Measurements from ENCODE around the gene ISYNA1. TPM values are rescaled to one million over a fixed set of nuclear protein-coding genes. Genes with fewer than 3 reads are reported as not detected.

The ISYNA1 gene
- total and polyA plus RNA-seq, 2 of the 4 experiments (the other 2 are of a cell fraction) = 3.4 to 24.7 TPM

Small RNA genes within 50 kb of the gene (microRNA-seq; reads per million reads assigned to microRNA genes)
- 0.73 to 2.1 reads per million in 2 experiments for gene MIR3189 (ENCODE audit: insufficient read depth in 1 of 2, insufficient read length in 1 of 2, unreplicated experiment in 1 of 2)

Small RNA genes within 50 kb of the gene (small RNA-seq; reads per million reads assigned to genes)
- gene MIR3189 = 0 to 0.76 (median 0) reads per million in 5 experiments

Other genes starting within 250 kb of the ISYNA1 start
- gene MPV17L2, start 244.9 kb downstream of the ISYNA1 start, total RNA-seq (2012; rRNA removed) = 7.2 TPM in 2 replicates
- 19.5 and 22.5 TPM in 2 replicates for gene MPV17L2, start 244.9 kb downstream of the ISYNA1 start, polyA plus RNA-seq (2012; rRNA removed)
- gene RAB3A, start 234.1 kb downstream of the ISYNA1 start, total RNA-seq (2012; rRNA removed) = 2.8 and 3.0 TPM in 2 replicates
- gene RAB3A, start 234.1 kb downstream of the ISYNA1 start, polyA plus RNA-seq (2012; rRNA removed) = 13.4 and 13.6 TPM in 2 replicates
- gene PDE4C, start 211.7 kb downstream of the ISYNA1 start, total RNA-seq (2012; rRNA removed) = 0.18 TPM in 1 of 2 replicates, not detected in the other
- gene PDE4C, start 211.7 kb downstream of the ISYNA1 start, polyA plus RNA-seq (2012; rRNA removed) = 0.22 and 0.24 TPM in 2 replicates
- 0.18 and 0.28 TPM in 2 replicates for gene IQCN, start 163.7 kb downstream of the ISYNA1 start, total RNA-seq (2012; rRNA removed)
- 0.60 and 0.67 TPM in 2 replicates for gene IQCN, start 163.7 kb downstream of the ISYNA1 start, polyA plus RNA-seq (2012; rRNA removed)
- gene JUND, start 156.5 kb downstream of the ISYNA1 start, total RNA-seq (2012; rRNA removed) = 14.2 and 22.8 TPM in 2 replicates
- gene JUND, start 156.5 kb downstream of the ISYNA1 start, polyA plus RNA-seq (2012; rRNA removed) = 77.2 and 101 TPM in 2 replicates
- 44.8 and 88.0 TPM in 2 replicates for gene LSM4, start 115.1 kb downstream of the ISYNA1 start, total RNA-seq (2012; rRNA removed)
- 118 and 157 TPM in 2 replicates for gene LSM4, start 115.1 kb downstream of the ISYNA1 start, polyA plus RNA-seq (2012; rRNA removed)
- 11.1 and 14.3 TPM in 2 replicates for gene PGPEP1, start 97.5 kb downstream of the ISYNA1 start, total RNA-seq (2012; rRNA removed)
- 11.8 and 13.3 TPM in 2 replicates for gene PGPEP1, start 97.5 kb downstream of the ISYNA1 start, polyA plus RNA-seq (2012; rRNA removed)
- gene GDF15, start 52.0 kb downstream of the ISYNA1 start, total RNA-seq (2012; rRNA removed) = 5.6 and 10.3 TPM in 2 replicates
- 43.5 and 49.8 TPM in 2 replicates for gene GDF15, start 52.0 kb downstream of the ISYNA1 start, polyA plus RNA-seq (2012; rRNA removed)
- gene LRRC25, start 40.5 kb downstream of the ISYNA1 start, total RNA-seq (2012; rRNA removed) = not detected in 2 replicates
- gene LRRC25, start 40.5 kb downstream of the ISYNA1 start, polyA plus RNA-seq (2012; rRNA removed) = 0.03 TPM in 1 of 2 replicates, not detected in the other
- gene SSBP4, start 18.7 kb downstream of the ISYNA1 start, total RNA-seq (2012; rRNA removed) = 13.3 and 14.9 TPM in 2 replicates
- 39.7 and 48.1 TPM in 2 replicates for gene SSBP4, start 18.7 kb downstream of the ISYNA1 start, polyA plus RNA-seq (2012; rRNA removed)
- gene ELL, start 83.9 kb upstream of the ISYNA1 start, total RNA-seq (2012; rRNA removed) = 6.3 and 6.7 TPM in 2 replicates
- 13.1 and 15.0 TPM in 2 replicates for gene ELL, start 83.9 kb upstream of the ISYNA1 start, polyA plus RNA-seq (2012; rRNA removed)
- gene FKBP8, start 105.4 kb upstream of the ISYNA1 start, total RNA-seq (2012; rRNA removed) = 134 and 153 TPM in 2 replicates
- gene FKBP8, start 105.4 kb upstream of the ISYNA1 start, polyA plus RNA-seq (2012; rRNA removed) = 289 and 312 TPM in 2 replicates
- gene KXD1, start 119.7 kb upstream of the ISYNA1 start, total RNA-seq (2012; rRNA removed) = 66.7 and 89.2 TPM in 2 replicates
- gene KXD1, start 119.7 kb upstream of the ISYNA1 start, polyA plus RNA-seq (2012; rRNA removed) = 196 and 253 TPM in 2 replicates
- 1,030 and 1,144 TPM in 2 replicates for gene UBA52, start 133.7 kb upstream of the ISYNA1 start, total RNA-seq (2012; rRNA removed)
- gene UBA52, start 133.7 kb upstream of the ISYNA1 start, polyA plus RNA-seq (2012; rRNA removed) = 2,778 and 3,008 TPM in 2 replicates
- gene REX1BD, start 150.7 kb upstream of the ISYNA1 start, total RNA-seq (2012; rRNA removed) = 14.2 and 19.2 TPM in 2 replicates
- 44.6 and 68.7 TPM in 2 replicates for gene REX1BD, start 150.7 kb upstream of the ISYNA1 start, polyA plus RNA-seq (2012; rRNA removed)
- 0.18 and 0.28 TPM in 2 replicates for gene CRLF1, start 168.7 kb upstream of the ISYNA1 start, total RNA-seq (2012; rRNA removed)
- gene CRLF1, start 168.7 kb upstream of the ISYNA1 start, polyA plus RNA-seq (2012; rRNA removed) = 3.0 and 3.1 TPM in 2 replicates
- under 0.01 and 0.28 TPM in 2 replicates for gene TMEM59L, start 174.7 kb upstream of the ISYNA1 start, total RNA-seq (2012; rRNA removed)
- 5.9 and 6.1 TPM in 2 replicates for gene TMEM59L, start 174.7 kb upstream of the ISYNA1 start, polyA plus RNA-seq (2012; rRNA removed)
- gene KLHL26, start 198.9 kb upstream of the ISYNA1 start, total RNA-seq (2012; rRNA removed) = 0.28 and 2.2 TPM in 2 replicates
- gene KLHL26, start 198.9 kb upstream of the ISYNA1 start, polyA plus RNA-seq (2012; rRNA removed) = 4.7 and 5.8 TPM in 2 replicates
- 0.18 and 0.28 TPM in 2 replicates for gene CRTC1, start 245.5 kb upstream of the ISYNA1 start, total RNA-seq (2012; rRNA removed)
- 5.7 and 6.5 TPM in 2 replicates for gene CRTC1, start 245.5 kb upstream of the ISYNA1 start, polyA plus RNA-seq (2012; rRNA removed)